NCI-H1417 treated with DMSO at 0.1 percent for 48 hours (cell line): ENCODE results near the gene TPX2.
A peak's percentile ranks its signal among the peaks of the same experiment; 100 is the strongest.

ENCODE experiments used
- DNase-seq: peaks from one replicate; lab custom pipeline; 2025; lab: John Stamatoyannopoulos, UW

Gene TPX2

GRCh38 chr20:31738729-31739549 is at the start of gene TPX2:
TPX2 (plus strand) TSS chr20:31739290; CDS start chr20:31757477, 18,187 bp downstream.
- peak; percentile 99 for DNase-seq

DNA sequence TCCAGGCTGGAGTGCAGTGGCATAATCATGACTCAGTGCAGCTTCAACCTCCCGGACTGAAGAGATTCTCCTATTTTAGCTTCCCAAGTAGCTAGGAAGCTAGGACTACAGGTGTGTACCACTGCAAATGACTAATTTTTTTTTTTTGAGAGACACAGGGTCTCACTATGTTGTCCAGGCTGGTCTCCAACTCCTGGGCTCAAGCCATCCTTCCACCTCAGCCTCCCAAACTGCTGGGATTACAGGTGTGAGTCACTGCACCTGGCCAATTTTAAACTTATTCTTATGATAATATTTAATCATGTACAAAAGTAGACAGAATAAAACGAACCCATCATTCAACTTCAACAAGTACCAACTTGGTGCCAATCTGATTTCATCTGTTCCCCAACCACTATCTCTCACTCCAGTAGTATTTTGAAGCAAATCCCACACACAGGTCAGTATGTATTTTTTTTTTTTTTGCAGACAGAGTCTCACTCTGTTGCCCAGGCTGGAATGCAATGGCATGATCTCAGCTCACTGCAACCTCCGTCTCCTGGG is 48.9 kb upstream of the TPX2 start:
- DNase-seq = no peak

DNA sequence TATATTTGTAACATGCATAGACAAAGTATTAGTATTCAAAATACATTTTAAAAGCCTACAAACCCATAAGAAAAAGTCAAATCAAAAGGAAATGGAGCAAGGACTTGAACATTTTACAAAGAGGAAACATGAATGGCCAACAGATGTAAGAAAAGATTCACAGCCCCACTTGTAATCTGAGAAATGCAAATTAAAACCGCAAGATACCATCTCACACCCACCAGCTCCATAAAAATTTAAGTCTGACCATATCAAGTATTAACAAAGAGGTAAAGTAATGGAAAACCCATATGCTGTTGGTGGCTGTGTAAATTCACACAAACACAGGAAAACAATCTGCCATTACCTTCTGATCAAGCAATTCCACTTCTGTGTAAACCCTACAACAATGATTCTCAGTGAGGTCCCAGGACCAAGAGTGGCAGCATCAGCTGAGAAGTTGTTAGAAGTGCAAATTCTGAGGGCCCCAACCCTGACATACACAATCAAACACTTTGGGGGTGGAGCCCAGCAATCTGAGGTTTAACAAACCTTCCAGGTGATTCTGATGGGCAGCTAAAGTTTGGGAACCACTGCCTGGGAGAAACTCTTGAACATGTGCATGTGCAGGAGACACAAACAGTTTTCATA is 47.3 kb upstream of the TPX2 start:
- DNase-seq = no peak

- no peak for DNase-seq
Measured at GRCh38 chr20:31693402-31693801, 45.7 kb upstream of the TPX2 start.

DNA sequence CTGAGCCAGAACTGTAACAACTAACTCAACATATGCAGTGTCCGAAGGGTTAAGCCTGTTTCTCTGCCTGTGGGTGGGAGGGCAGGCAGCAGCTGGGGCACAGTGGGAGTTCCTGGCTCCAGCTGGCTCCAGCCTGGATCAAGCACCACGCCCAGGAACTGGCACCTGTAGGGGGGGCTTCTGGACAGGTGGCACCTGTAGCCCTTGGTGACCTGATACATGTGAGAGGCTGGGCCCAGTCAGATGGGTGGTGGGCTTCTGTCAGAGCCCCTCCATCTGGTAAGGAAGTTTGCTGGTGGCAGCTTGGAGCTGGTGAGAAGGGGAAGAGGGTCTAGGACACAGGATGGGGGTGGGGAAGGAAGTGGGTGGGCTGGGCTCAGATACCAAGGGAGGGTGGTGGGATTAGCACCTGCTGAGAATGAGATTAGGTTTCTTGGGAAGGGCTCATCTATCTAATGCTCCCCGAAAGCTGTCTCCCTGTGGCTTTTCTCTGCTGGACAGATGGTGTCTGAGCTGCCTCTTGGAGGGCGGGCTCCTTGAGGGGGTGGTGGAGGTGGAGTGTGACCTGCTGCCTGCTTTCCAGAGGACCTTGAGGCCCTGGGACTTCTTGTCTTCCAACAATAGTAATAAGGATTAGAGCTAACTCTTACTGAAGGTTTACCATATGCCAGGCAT is 45.0 kb upstream of the TPX2 start:
- DNase-seq = peak; percentile 24

- DNase-seq = no peak
Measured at GRCh38 chr20:31694842-31695593, 44.1 kb upstream of the TPX2 start.

DNA sequence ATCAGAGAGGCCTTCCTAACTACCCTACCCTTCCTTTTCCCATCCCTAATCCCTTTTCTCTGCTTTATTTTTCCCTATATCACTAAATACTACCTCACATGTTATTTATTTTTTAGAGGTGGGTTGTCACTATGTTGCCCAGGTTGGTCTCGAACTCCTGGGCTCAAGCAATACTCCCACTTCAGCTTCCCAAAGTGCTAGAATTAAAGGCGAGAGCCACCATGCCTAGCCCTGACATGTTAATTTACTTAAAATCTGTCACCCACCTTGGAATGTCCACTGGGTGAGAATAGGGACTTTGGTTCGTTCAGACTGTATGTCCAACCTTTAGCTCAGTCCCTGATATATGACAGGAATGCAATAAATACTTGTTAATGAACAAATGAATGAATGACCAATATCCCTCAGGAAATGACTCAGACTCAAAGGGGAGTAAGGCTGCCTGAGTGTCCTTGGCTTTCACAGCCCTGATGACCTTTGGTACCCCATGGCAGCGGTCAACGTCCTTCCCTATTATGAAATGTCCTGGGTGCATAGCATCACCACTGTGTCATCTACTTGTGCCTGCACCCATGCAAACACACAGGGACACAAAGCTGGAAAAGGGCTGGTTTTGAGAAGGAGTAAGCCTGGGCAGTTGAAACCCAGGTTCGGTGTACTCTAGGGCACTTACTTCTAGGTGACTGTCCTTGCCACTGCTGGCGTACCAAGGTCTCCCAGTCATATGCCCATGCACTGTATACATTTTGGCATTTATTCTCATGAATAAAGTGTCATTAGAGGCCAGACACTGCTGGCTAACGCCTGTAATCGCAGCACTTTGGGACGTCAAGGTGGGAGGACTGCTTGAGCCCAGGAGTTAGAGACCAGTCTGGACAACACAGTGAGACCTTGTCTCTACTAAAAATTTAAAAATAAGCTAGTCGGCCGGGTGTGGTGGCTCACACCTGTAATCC is 43.0 kb upstream of the TPX2 start:
- DNase-seq = no peak

DNA sequence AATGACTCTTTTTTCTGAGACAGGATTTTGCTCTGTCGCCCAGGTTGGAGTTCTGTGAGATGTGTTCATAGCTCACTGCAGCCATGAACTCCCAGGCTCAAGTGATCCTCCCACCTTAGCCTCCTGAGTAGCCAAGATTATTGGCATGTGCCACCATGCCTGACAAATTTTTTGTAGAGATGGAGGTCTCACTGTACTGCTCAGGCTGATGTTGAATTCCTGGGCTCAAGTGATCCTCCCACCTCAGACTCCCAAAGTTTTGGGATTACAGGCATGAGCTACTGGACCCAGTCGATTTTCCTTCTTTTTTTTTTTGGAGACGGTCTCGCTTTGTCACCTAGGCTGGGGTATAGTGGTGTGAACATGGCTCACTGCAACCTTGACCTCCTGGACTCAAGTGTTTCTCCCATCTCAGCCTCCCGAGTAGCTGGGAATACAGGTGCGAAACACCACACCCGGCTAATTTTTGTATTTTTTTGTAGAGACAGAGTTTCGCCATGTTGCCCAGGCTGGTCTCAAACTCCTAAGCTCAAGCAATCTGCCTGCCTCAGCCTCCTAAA is 40.8 kb upstream of the TPX2 start:
- no peak for DNase-seq

DNA sequence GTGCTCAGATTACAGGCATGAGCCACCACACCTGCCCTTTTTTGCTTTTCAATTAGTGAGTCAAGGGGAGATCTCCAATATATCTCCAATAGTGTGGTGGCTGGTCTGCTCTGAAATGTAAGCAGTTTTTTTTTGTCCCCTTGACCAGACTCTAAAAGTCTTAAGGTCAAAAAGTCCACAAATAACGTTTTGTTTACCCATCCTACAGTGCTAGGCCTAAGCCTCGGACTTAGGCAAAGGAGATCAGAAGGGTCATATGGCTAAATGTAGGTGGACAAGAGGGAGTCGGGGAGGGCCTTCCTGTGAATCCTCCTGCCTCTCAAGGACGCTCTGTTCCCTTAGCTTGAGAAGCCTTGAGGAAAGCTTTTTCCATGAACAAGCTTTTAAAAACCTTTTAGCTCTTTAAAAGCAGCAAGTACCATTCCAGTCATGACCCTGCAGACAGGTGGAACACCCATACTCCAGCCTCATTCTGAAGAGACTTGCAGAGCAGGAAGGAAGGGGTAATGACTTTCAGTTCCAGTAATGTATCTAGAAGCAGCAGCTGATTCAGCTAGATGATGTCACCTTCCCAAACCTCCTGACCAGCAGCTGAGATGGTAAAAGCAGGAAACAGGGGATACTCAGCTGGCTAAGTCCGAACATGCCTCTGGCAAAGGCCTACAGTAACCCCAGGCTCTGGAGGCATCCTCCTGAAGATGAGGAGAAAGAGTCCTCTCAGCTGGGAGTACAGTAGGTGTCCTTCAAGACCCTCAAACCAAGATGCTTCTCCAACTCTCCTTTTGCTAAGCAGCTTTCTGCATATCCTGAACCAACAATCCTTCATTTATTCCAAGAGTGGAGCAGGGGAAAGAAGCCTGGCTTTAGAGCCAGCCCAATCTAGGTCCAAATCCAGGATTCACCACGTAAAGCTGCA is 40.0 kb upstream of the TPX2 start:
- peak; percentile 7 for DNase-seq

DNA sequence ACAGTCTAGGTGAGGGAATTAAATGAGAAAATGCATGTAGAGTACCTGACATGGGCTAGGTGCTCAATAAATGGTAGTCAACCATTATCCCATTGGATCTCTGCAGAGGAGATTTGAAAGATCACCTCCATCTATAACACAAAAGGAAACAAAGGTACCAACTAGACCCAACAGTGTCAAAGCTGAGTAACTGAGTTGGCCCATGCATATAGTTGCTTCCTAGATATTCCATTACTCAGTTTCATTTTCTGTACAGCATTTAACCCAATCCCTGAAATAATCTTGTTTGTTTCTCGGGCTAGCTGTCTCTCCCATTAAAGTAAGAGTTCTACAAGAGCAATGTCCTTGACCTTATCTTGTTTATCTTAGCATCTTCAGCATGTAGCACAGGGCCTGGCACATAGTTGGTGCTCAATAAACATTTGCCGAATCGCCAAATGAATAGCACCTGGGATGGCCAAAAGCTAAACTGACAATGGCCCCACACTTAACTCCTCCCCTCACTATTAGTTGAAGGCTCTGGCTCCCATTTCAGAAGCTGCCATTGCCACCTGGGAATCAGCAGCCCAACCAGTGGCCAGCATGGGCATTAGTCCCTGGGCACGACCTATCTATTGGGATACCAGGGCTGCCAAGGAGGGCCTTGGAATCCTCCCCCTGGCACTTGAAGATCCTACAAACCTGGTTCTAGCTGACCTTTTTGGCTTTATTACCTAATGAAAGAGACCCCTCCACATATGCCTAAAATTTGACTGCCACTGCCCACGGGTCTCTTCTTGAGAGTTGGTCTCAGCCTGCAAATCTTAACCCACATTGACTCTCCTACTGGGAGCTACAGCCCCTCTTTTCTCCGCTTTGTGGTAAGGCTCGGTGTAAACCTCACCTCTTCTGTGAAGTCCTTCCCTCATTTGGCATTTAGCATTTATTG is 39.0 kb upstream of the TPX2 start:
- DNase-seq = no peak

DNA sequence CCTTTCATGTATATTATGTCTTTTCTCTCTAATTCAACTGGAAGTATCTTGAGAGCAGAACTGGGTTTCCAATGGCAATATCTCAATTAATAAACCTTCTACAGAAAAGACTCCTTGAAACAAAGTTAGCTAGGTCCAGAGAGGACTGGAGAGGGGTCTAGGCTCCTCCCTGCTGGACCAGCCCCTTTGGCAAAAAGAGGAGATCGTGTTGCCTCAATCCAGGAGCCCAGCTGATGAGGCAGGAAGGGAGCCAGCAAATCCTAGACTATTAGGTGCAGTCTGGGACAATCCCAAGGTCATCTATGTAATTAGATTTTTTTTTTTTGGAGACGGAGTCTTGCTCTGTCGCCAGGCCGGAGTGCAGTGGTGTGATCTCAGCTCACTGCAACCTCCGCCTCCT is 38.3 kb upstream of the TPX2 start:
- no peak for DNase-seq

GRCh38 chr20:31701591-31701990 is 37.5 kb upstream of the TPX2 start:
- no peak for DNase-seq

DNA sequence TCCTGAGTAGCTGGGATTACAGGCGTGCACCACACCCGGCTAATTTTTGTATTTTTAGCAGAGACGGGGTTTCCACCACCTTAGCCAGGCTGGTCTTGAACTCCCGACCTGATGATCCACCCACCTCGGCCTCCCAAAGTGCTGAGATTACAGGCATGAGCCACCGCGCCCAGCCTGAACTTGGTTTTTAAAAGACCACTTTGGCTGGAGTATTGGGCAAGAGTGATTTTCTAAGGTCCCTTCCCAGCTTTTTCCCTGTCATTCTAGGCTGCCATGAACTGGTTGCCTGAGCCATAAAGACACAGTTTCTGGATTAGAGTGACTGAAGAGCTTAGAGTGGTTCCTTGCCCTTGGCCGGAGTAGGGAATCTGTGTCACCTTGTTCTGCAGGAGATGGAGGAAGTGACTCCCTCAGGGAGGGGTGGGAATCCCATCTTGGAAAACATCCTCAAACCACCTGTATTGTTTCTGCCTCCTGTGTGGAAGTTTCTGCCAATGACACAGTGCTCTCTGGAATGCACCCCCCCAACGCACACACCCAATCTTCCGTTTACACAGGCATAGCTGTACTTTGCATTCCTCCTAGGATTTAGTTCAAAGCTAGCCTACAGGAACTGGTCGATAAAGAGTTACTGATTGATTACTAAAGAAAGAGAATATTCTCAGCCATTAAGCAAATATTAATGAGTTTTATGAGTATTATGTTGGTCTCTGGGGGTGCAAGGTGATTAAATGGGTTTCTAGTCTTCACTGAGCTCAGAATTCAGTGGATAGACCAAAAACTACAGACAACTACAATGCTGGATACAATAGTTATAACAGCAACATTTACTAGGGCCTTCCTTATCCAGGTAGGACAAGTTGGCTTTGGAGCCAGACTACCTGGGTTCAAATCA is 34.6 kb upstream of the TPX2 start:
- DNase-seq = no peak

- DNase-seq = no peak
Measured at GRCh38 chr20:31705191-31705590, 33.9 kb upstream of the TPX2 start.

DNA sequence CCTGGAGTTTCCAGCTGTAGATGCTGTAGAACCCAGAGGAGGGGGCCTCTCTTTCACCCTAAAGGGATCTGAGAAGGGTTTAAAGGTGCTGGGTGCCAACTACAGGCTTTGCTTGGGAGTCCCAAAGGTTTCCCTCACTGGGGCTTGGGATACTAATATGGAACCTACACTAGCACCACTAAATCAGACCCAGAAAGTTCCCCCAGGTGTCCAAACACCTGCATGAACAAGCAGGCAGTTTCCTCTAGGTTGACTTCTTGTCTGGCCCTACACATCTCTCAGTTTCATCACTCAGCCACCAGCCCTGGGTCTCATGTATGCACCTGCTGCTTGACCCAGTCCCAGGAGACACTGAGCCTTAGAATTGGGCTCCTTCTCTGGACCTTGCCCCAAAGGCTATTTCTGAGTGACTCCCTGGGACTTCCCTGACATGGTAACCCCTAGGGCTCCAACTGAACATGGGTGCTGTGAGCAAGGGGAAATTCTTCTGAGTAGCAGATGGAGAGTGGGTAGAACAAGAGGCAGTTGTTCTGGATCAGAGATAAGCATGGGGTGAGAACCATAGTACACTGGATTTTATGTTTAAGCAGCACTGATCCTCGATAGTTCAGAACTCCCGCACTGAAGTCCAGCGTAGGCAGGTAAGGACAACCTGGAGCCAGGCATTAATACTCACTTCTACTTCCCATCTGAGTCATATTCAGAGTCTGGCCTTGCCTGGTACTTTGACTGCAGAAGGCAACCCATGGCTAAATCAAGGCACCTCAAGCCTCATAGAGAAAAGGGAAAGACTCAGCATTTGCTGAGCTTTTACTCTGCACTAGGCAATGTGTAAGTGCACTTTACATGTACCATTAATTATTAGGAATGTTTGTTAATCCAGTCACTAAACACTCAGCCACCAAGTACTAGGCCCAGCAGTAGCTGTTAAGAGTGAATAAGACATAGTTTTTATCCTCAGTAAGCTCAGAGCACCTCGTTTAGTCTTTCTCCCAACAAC is 33.2 kb upstream of the TPX2 start:
- no peak for DNase-seq
